GM18508 (cell line): ENCODE measurements around the gene CCR5AS.
"Not testable (repeated sequence)": the region's sequence is repeated elsewhere in the genome, so short reads cannot be mapped to it uniquely, and the experiment has no call there.

Experiments used
- ATAC-seq: cut with Tn5 transposase; IDR thresholded peaks from one replicate; pipeline ENCODE4 v1.9.1; 2021; ENCODE audit warnings: moderate number of reproducible peaks; ENCODE audit not compliant: insufficient read depth, unreplicated experiment

CCR5AS gene

DNA sequence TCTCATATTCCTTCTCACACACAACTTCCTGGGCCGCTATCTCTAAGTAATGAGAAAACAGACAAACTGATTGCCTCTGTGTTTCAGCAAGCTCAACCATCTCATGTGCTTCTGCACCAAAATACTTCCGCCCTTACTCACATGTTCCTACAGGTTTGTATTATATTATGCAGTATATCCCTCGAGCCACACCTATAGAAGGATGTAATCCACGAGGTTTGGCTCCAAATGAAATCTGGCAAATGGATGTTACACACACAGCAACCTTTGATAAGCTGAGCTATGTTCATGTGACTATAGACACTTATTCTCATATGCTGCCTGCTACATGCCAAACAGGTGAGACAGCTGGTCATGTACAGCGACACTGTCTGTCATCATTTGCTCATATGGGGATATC is 22.8 kb upstream of the CCR5AS start:
- no peak for ATAC-seq

DNA sequence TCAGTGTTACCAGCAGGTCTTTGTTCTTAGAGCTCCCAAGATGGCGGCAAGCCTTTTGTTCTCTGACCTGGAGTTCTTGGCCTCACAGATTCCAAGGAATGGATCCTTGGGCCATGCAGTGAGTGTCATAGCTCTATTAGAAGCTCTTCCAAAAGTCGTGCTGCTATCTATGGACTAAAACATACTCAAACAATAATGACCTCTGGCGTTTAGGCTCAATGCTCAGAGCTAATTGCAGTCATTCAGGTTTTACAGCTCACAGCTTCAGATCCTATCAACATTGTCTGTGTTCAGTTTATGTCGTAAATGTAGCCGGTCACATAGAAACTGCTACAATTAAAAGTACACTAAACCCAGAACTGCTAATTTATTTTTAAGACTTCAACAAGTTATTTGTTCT is 22.4 kb upstream of the CCR5AS start:
- ATAC-seq = no peak

DNA sequence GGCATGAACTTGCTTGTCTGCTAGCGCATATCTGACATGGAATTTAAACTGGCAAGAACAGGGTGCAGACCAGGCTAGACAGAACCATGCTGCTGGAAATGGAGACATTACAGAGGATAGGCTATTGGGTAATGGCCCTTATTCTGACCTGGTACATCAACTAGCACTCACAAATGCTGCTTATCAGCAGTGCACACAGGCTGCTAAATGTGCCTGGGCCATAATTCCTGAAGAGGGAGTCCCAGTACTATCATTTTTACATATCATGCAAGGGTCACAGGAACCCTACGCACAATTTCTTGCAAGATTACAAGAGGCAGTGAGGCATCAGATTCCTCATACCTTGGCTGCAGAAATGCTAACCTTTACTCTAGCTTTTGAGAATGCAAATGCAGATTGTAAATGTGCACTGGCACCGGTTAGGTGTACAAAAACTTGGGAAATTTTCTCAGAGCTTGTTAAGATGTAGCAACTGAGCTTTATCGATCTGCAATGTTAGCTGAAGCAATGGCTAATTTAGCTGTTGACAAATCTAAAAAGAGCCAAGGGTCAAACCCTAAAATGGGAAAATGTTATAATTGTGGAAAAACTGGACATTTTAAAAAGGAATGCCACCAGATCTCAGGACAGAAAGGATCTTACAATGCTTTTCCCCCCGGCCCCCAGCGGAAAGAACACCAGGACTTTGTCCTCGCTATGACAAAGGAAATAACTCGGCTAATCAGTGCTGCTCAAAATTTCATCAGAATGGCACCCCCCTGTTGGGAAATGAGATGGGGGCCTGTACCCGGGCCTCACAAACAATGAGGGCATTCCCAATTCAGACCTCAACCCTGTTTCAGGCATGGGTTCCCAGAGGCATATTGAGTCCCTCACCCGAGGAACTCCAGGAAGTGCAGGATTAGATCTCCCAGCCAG is 21.3 kb upstream of the CCR5AS start:
- no peak for ATAC-seq

DNA sequence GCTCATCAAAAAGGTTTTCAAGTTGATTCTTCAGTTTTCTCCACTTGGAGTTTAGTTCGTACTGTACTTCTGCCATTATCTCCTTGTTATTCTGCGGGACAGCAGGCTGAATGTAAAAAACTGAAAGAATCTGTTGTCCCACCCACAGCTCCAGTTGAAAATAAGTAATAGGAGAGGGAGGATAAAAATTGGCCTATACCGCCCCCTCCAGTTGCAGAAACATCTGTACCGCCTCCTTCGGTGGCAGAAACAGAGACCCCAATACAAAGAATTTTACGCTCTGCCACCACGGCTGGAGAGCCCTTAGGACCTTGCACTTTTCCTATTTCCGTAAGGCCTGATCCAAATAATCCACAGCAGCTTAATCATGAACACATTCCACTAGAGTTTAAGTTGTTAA is 20.5 kb upstream of the CCR5AS start:
- not testable (repeated sequence) for ATAC-seq

DNA sequence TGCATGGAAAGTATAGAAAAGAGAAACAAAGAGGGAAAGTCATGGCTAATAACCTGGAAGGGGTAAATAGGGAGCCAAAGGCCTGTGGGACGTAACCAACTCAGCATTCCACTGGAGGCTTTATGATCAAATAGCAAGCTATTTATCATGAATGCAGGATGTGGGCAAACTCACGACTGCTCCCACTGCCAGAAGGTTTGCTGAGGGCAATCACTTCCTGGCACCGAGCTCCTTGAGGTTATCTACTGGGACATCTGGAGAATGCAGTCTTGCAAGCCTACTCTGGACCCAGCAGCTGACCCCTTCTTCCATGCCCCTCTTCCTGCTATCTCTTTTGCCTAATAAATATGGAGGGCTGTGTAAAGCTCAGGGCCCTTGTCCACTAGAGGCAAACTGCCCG is 19.6 kb upstream of the CCR5AS start:
- ATAC-seq = not testable (repeated sequence)

DNA sequence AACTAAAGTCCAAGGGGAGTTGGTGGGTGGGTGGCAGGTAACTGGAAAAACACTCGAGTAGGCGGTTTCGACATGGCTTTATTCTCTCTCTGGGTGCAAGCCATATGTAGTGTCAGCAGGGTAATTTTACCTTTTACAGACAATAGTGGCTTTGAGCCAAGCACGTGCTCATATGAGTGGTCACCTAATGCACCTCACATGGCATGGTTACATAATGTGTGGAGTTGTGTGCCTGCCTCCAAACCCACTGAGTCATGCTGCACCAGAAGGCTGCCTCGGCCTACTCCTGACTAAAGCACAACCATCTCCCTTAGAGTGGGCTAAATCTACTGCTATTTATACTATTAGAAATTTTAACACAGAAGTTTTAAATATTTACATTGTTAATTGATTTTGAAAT is 16.7 kb upstream of the CCR5AS start:
- ATAC-seq = no peak

DNA sequence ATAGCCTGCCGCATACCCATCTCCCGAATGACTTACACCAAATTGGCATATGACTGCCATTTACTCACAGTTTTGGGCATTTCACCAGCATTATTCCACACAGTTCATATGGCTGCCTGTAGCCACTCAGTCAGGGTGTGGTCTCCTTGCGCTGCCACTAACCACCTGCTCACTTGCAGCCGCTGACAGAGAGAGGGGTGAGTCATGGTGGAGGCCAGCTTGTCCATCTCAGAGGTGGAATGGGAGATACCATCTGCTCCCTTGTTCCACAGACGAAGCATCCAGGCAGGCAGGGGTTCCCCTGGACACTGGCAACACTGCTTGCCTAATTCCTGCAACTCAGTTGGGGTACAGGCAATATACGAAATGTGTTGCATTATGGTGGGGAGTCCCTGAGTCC is 15.8 kb upstream of the CCR5AS start:
- no peak for ATAC-seq

DNA sequence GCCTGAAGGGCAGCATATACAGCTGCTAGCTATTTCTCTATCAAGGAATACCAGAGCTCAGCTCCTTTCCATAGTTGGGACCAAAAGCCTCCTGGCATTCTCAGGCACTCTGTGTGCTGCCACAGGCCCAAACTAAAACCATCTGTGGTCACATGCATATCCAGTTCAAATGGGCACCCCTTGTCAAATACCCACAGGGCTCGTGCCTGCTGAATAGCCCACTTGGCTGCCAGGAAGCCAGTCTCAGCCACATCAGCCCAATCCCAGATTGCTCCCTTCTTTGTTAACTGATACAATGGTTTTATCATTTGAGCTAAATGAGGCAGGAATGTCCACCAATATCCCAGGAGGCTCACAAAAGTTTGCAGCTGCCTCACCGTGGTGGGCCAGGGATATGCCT is 14.1 kb upstream of the CCR5AS start:
- ATAC-seq = no peak

DNA sequence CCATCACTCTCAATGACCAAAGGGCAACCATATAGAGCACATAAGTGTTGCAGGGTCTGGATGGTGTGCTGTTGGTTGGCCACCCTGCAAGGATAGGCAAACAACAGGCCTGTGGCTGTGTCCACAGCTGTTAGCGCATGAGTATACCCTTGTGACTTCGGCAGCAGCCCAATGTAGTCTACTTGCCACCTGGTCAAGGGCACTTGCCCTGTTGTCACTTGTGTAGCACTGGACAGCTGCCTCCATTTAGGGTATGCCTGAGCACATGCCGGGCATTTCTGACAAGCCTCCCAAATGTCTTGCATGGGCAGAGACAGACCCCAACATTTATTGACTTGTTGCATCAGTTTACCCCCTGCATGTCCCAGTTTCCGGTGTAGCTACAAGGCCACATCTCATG is 12.9 kb upstream of the CCR5AS start:
- ATAC-seq = no peak

DNA sequence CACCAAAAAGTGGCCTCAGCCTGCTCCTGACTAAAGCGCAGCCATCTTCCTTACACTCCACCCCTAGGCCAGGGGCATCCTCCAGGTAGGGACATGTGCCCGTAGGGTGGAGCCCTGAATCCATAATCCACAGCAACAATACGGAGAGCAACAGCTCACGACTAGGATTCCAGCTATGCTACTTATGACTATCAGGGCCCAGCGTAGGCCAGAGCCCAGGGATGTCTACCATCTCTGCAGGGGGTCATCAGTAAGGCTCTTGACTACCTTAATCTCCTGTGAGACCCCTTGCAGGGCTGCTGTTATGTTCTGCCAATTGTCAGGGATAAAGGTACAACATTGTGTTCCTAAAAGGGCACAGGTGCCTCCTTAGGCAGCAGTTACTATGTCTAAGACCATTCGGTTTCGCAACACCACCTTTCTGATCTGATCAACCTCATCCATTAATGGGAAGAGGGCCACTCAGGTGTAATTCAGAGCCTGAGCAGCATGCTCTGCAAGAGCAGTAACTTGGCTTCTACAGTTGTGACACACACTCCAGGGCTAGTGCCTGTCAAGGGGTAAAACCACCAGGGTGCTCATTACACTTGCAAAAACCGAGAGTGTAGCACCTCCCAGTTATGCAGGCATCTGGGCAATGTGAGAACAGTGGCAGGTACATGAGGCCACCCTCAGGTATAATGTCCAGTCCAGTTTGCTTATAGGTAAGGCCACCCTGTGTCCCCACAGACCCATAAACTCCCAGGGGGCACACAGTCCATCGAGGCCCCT is 11.2 kb upstream of the CCR5AS start:
- no peak for ATAC-seq

DNA sequence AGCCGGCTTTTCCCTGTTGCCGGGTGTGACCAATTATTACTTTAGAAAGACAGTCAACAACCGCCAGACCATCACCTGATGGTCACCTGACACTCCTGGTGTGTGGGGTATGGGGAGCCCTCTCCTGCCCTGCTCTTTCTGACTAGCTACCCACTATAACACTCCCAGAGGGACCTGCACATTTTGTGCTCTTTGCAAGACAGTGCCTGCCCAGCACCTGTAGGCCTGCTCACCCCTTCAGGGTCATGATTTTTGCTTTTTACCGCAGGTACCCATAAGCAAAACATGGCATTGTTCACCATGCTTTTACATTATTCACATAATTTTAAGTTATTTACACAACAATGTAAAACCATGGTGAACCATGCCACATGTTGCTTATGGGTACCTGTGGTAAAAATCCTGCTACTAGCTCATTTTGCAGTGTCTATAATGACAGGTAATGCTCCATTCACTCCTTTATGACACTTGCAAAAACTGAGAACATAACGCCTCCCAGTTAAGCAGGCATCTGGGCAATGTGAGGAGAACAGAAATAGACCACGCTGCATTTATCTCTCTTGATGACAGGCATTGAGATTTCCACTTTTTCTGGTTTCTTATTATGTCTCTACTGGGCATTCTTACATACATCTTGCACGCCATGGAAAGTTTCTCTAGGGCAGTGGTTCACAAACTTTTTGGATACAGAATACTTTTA is 10.1 kb upstream of the CCR5AS start:
- ATAC-seq = no peak

DNA sequence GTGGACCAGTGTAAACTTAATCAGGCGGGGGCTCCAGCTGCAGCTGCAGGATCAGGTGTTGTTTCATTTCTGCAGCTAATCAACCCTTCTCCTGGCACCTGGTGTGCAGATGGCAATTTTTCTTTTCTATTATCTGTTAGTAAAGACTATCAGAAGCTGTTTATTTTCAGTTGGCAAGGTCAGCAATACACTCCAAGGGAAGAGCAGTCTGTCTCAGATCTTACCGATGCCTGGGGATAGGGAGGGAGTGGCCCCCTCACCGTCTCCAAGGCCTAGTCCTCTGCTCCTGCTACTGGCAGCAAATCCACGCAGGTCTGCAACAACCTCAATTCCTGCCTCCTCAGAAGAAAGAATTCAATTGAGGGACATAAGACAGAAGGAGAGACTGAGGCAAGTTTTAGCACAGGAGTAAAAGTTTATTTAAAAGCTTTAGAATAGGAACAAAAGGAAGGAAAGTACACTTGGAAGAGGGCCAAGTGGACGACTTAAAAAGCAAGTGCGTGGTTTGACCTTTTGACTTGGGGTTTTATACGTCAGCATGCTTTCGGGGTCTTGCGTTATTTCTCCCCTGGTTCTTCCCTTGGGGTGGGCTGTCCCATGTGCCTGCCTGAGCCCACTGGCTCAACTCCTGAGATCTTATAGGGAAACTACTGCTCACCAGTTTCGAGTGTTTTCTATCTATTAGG is 9.4 kb upstream of the CCR5AS start:
- ATAC-seq = no peak

DNA sequence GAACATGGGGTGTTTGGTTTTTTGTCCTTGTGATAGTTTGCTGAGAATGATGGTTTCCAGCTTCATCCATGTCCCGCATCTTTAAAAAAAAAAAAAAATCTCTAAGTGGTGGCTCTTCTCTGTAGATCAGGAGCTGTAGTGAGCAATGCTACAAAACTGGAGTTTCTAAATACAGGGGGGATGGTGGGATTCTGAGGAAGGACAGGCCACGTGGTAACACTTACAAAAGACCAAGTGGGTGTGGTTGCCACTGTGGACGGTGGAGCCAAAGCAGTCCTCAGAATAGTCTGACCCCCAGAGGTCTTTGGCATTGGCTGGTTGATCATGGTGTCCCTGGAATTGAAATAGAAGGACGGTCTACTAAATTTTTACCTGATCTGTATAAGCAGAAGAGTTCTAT is 7.9 kb upstream of the CCR5AS start:
- ATAC-seq = no peak

DNA sequence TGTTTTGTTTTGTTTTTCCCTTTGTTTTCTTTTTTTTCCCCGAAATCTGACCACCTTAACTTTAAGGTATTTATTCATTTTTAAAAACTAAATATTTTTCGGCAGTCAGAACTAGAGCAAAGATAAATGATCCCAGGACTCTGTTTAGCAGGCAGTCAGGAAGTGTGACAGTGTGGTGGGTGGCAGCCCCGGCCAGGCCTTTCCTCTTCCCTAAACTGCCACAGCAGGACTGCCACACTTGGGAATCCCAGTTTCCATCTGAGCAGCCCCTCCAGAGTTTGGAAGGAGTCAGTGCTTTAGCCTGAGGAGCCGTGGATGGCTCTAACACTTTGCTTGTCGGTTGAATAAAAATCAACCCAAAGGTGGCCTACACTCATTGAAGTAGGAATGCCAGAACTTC is 7.1 kb upstream of the CCR5AS start:
- ATAC-seq = no peak

DNA sequence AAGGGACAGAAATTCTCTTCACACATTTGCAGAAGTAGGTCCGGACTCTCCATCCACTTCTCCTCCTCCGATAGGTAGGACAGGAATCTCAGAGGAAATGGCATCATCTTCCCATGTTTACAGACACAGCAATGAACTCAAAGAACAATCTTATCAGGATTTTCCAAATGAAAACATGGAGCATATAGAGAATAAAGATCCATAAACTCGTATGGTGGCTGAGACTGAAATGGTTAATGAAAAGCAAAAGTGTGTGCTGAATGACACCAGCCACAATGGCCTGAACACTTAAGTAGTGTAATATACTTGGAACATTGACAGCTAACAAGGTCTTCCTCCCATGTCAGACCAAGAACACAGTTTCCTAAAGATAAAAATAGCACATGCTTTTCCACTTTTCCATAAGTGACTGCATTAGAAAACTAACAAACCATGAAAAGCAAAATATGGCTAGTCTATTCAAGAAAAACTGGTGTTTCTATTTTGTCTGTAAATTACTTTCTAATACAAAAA is 6.0 kb upstream of the CCR5AS start:
- ATAC-seq = no peak

DNA sequence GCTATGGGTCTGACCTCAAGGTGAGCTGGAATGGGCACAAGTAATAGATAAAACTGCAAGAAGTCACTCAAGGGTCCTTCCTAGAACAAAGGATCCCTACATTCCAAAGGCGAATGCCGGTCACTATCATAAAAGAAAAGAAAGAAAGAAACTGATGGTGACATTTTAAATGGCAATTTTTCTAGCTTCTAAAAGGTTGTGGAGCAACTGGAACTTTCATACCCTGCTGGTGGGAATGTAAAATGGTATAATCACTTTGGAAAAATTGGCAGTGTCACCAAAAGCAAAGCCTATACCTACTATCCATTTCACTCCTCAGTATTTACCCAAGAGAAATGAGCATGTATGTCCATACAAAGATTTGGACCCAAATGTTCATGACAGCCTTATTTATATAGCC is 4.4 kb upstream of the CCR5AS start:
- ATAC-seq = no peak

DNA sequence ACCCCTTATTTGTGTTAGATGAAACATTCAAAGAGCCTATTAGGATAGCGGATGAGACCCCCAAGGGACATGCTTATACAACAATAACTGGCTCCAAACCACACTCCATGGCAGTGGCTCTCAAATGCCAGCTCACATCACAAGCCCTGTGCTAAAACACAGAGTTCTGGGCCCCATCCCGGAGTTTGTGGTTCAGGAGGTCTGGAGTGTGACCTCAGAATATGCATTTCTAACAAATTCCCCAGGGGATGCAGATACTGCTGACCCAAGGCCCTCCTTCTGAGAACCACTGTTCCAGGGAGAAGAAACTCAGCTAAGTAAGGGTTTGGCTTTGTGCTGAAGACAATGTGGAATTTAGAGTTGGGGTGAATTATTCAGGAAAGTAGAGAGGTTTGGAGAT is 3.8 kb upstream of the CCR5AS start:
- no peak for ATAC-seq

DNA sequence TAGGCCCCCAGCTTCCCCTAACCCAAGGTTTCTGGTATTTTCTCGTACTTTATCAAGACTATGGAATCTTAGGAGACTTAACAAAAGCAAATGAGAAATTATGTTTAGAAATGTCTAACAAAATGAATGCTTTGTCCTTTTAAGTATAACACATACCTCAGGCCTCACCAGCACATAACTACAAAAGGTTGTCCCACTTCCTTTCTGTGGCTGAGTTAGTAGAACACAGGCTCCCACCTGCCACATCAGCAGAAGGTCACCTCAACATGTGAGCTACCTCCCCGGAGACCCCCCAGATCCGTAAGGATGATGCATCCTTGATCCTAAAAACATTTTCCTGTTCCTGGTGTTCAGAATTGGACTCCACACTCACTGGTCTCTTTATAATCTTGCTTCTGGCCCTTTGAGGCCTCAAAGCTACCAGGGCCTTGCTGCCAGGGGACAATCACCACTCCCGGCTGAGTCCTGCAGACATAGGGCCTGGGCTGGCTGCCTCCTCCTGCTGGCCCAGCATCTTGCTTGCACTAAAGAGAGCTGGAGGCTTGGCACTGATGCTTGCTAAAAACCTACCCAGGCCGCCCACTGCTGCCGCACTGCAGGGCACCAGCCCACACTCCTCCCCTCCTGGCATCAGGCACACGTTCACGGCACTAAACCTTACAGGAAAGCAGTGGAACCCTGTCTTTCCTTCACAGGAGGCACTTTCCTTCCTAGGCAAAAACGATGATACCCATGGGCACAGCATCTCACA is 3.0 kb upstream of the CCR5AS start:
- no peak for ATAC-seq

DNA sequence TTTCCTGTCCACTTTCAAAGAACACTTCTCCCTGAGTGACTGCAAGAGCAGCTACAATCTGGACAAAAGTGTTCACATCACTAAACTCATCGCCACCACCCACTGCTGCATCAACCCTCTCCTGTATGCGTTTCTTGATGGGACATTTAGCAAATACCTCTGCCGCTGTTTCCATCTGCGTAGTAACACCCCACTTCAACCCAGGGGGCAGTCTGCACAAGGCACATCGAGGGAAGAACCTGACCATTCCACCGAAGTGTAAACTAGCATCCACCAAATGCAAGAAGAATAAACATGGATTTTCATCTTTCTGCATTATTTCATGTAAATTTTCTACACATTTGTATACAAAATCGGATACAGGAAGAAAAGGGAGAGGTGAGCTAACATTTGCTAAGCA is 2.0 kb upstream of the CCR5AS start:
- ATAC-seq = no peak

DNA sequence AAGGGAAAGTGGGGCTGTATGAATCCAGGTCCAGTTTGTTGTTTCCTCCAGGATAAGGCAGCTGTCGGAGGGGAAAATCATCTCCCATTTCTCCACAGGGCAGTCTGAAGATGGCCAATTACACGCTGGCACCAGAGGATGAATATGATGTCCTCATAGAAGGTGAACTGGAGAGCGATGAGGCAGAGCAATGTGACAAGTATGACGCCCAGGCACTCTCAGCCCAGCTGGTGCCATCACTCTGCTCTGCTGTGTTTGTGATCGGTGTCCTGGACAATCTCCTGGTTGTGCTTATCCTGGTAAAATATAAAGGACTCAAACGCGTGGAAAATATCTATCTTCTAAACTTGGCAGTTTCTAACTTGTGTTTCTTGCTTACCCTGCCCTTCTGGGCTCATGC is 1.1 kb upstream of the CCR5AS start:
- no peak for ATAC-seq
